ENCODE data around the gene CPA4.

The CPA4 gene

DNA sequence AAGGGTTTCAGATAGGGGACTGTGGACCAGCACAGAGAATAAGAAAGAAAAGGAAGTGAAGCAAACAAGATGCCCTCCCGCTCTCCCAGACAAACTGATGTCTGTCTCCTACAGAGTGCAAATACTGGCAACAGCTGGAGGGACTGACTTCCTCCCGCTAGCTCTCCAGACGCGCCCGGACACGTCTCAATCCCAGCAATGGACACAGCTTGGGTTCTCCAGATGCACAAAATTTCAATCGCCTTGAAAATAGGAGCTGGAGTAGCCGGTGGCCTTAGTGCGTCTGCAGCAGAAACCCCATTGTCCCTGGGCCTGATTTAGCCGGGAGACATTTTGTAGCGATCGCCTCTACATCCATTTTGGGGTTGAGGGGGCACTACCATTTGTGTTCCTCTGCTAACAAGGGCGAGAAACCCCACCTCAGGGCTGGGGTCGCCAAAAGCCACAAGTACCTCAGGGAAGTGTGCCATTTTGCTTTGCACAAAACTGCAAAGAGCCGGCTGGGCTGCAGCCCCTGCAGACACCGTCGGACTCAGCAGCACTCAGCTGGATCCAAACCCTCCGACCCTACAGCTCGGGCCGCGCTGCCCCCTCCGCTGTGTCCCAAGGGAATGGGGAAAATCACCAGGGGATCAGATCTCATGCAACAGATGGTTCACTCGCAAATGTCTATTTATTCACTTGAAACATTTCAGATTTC is 20.4 kb upstream of the CPA4 start:
- Mint-ChIP-seq H3K4me1 (peaks cover 27% of the 10 kb centered on the region), H3K27me3 (peaks cover 3% of the 10 kb centered on the region), H3K27ac (no peak overlapping the region), H3K36me3 (no peaks in the 10 kb centered on the region), H3K9me3 (no peaks in the 10 kb centered on the region), H3K4me3 (no peak overlapping the region)

DNA sequence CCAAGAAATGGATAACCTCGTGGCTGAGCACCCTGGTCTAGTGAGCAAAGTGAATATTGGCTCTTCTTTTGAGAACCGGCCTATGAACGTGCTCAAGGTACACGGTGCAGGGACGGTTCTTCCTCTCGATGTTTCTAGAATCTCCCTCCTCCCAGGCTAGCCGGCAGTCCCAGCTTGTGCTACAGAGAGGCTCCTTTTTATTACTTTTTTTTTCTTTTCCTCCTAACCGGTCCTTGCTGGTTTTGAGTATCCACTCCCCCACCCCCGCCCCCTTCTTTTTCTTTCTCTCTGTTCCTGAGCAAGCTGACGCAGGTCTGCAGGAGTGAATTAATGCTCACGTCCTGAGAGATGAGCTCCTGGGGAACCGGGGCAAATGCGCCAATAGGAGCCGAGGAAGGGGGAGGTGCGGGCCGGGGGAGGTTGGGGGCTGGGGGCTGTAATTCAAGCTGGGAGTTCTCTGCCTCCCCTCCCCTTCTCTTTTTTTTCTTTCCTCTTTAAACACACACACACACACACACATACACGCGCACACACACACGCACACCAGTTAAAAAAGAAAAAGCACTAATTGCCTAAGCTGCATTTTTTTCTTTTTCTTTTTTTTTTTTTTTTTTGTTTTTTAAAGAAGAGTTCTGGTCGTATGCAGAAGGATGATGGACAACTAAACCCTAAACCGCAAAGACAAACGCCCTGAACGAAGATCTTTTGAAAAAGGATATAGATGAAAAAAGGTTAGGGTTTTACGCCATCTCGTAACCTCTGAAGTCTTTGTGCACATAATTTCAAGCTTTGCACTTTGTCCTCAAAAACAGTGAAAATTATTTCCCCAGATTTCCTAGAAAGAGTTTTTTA is 19.7 kb upstream of the CPA4 start:
- peaks cover 33% of the 10 kb centered on the region for H3K4me1 Mint-ChIP-seq
- peak overlapping the region; percentile 66 for H3K4me3 Mint-ChIP-seq
- H3K9me3 Mint-ChIP-seq = no peaks in the 10 kb centered on the region
- peaks cover 3% of the 10 kb centered on the region for H3K27me3 Mint-ChIP-seq
- H3K27ac Mint-ChIP-seq = no peak overlapping the region
- no peaks in the 10 kb centered on the region for H3K36me3 Mint-ChIP-seq

DNA sequence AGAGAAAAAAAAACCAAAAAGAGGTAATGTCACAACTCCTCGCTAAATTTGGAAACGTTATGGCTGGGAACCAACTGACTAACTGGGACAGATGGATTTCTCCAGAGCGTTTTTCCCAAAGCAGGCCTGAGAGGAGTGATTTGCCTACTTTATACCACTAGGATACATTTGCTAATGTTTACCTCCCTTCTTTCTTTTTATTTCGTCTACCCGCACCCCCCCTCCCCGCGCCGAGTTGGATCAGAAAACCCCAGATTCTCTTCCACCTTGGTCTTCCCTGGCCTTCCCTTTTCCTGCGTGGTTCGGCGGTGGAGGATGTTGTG is 19.1 kb upstream of the CPA4 start:
- Mint-ChIP-seq H3K27me3 (peaks cover 3% of the 10 kb centered on the region), H3K36me3 (no peaks in the 10 kb centered on the region), H3K27ac (no peak overlapping the region), H3K4me3 (peak overlapping the region; percentile 52), H3K4me1 (peaks cover 33% of the 10 kb centered on the region), H3K9me3 (no peaks in the 10 kb centered on the region)

DNA sequence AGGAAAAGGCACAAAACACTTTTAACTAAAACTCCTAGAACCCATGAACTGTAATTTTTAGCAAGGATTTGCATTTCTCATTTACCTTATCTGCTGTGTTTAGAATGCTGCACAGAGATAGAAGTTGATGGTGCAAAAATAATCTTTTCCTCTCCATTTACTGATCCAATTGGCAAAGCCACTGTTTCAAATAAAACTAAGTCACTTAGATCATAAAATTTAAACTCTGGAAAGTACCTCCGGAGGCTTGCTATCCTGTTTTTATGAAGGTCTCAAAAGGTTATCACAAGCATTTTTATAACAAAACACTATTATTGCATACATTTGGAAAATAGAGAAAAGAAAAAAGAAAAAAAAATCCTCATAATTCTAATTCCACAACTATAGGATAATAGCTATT is 18.7 kb upstream of the CPA4 start:
- Mint-ChIP-seq H3K9me3 (no peaks in the 10 kb centered on the region), H3K36me3 (no peaks in the 10 kb centered on the region), H3K4me1 (peaks cover 33% of the 10 kb centered on the region), H3K27ac (no peak overlapping the region), H3K27me3 (peaks cover 3% of the 10 kb centered on the region), H3K4me3 (peak overlapping the region; percentile 52)

DNA sequence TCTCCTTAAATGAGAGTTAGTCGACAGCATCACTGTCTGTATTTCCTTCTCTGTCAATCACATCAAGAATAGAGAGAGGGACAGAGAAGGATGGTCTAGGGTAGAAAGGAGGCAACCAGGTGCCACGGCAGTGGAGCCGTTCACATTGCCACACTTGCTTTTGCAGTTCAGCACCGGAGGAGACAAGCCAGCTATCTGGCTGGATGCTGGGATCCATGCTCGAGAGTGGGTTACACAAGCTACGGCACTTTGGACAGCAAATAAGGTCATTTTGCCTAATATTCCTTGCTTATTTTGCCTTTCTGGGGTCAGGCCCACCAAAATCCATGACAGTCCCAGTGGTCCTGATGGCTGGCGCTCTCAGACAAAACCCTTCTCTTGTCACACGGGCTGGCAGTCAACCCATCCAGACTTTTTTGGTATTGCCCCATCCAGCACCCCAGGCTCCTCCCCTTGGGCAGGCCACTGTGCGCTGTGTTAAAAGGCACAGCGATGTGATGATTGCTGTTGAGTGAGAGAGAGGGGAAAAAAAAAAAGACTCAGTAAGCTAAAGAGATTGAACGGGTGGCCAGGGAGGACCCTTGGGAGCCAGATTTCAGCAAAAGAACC is 17.9 kb upstream of the CPA4 start:
- H3K9me3 Mint-ChIP-seq = no peaks in the 10 kb centered on the region
- peaks cover 33% of the 10 kb centered on the region for H3K4me1 Mint-ChIP-seq
- H3K4me3 Mint-ChIP-seq = no peak overlapping the region
- H3K27me3 Mint-ChIP-seq = peaks cover 3% of the 10 kb centered on the region
- no peaks in the 10 kb centered on the region for H3K36me3 Mint-ChIP-seq
- no peak overlapping the region for H3K27ac Mint-ChIP-seq

DNA sequence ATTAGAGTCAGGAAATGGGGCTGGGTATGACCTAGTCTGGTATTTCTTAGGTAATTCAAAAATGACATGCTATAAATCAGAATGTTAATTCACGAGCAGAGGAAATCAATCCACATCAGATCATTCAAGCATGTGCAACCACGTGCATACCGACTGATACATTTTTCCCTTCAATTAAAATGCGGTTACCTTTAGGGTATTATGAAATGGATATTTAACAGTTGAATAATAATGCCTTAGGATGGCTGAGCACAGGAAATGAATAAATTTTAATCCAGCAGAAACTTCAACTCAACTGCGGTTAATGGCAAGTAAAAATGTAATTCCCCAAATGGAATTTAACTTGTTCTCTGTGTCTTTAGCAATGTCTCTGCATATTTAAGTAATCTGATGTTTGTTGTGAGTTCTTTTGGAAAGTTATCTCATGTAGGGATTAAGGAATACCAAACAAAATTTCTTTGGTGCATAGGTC is 17.1 kb upstream of the CPA4 start:
- H3K27ac Mint-ChIP-seq = no peak overlapping the region
- H3K4me1 Mint-ChIP-seq = peaks cover 33% of the 10 kb centered on the region
- peaks cover 3% of the 10 kb centered on the region for H3K27me3 Mint-ChIP-seq
- peak overlapping the region; percentile 11 for H3K4me3 Mint-ChIP-seq
- no peaks in the 10 kb centered on the region for H3K9me3 Mint-ChIP-seq
- no peaks in the 10 kb centered on the region for H3K36me3 Mint-ChIP-seq

DNA sequence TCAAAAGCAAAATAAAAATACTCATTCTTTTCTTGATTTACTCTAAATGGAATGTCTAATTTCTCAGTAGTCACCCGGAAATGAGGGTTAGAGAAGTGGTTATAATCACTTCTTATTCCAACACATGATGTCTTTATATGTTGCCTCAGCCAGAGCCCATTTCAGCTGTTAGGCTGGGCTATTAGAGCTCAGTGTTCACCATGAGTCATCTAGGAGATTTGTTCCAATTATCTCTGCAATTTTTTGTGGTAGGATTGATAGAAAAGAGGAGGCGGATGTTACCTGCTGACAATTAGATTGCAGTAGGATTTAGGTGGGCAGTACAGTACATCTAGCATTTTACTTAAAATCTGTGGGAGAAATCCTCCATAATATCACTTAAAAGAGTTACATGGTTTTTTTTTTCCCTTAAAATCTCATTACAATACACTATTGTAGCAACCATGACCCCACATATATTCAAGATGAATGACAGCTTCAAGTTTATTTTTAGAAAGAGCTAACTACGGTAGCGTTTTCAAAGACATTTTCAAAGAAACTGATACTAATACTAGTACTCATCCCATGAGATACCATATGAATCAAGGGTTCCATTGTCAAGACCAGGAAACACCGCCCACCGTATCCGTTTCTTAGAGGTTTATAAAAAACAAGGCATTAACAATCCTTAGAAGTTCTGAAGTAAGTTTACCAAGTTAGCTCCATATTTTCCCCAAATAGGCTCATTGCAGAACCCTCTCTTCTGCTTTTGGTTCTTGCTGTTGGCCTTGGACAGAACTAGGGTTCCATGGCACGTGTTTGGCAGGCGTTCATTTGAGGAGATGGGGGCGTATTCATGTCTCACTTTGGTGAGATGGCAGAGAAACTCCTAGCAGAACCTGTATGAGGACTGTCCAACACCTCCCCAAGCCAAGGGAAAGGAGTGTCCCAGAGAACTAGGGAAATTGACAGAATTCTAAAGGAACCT is 15.9 kb upstream of the CPA4 start:
- Mint-ChIP-seq H3K27ac (peak overlapping the region; percentile 89), H3K36me3 (no peaks in the 10 kb centered on the region), H3K27me3 (peaks cover 3% of the 10 kb centered on the region), H3K9me3 (no peaks in the 10 kb centered on the region), H3K4me3 (peak overlapping the region; percentile 28), H3K4me1 (peaks cover 33% of the 10 kb centered on the region)

DNA sequence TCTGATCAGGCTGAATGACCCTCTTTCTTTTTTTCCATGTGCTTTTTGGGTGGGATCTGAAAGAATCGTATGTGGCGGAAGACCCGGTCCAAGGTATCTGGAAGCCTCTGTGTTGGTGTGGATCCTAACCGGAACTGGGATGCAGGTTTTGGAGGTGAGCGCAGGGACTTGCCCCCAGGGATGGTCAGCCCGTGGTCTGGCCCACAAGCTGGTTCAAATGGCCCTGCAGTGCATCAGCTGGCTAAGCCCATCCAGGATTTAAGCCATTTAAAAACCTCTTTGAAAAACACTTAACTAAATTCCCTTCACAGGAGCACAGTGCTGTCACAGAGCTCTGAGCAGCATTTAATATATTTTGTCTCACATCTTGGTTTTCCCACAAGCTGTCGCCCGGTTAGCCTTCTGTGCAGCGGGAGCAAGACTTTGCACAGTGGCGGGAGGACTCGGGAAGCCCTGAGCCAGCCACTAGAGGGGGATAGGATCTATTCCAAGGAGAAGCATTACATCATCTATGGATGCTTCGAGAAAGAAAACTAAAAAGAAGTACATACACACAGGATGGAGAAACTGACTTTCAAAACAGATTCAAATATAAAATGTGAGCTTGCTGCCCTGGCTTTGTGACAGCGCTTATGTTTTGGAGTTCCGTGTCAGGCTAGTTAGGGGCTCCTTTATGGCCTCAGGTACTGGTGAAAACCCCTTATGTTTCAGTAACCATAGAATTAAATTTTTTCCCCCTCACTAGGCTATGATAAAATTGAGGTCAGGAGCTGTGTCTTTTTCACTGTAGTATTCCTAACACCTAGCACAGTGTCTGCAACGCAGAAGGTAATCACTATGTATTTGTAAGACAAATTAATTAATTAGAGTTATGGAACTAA is 15.0 kb upstream of the CPA4 start:
- no peak overlapping the region for H3K27ac Mint-ChIP-seq
- no peaks in the 10 kb centered on the region for H3K9me3 Mint-ChIP-seq
- H3K27me3 Mint-ChIP-seq = peaks cover 3% of the 10 kb centered on the region
- no peak overlapping the region for H3K4me3 Mint-ChIP-seq
- no peaks in the 10 kb centered on the region for H3K36me3 Mint-ChIP-seq
- H3K4me1 Mint-ChIP-seq = peaks cover 29% of the 10 kb centered on the region

DNA sequence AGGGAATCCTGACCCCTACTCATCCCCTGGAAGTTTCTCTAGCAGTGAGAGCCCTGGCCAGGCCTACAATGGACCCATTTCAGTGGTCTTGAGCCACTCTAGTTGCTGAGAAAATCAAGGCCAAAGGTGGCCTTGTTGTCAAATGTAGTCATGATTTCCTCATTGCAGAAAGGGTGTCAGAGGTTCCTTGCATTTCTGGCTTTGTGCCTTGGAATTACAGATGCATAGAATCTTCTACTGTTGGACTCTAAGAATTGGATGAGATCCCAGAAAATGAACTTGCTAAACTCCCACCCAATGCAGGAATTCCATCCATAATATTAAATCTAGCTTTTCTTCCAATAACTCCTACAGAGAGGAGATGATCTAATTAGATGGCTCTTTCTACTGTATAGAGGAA is 14.1 kb upstream of the CPA4 start:
- H3K4me1 Mint-ChIP-seq = peaks cover 25% of the 10 kb centered on the region
- H3K4me3 Mint-ChIP-seq = no peak overlapping the region
- H3K9me3 Mint-ChIP-seq = no peaks in the 10 kb centered on the region
- no peaks in the 10 kb centered on the region for H3K36me3 Mint-ChIP-seq
- no peak overlapping the region for H3K27ac Mint-ChIP-seq
- H3K27me3 Mint-ChIP-seq = peaks cover 3% of the 10 kb centered on the region

DNA sequence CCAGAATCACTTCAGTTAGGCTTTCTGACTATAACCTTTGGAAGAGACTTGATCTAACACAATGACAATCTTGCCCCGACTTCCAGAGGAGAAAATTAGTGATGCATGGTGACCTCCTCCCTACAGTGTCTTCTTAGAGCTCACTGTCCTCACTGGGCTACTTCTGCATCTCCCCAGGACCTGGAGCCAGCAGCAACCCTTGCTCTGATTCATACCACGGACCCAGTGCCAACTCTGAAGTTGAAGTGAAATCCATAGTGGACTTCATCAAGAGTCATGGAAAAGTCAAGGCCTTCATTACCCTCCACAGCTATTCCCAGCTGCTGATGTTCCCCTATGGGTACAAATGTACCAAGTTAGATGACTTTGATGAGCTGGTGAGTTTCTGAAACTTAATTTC is 13.7 kb upstream of the CPA4 start:
- no peak overlapping the region for H3K4me3 Mint-ChIP-seq
- H3K27ac Mint-ChIP-seq = no peak overlapping the region
- no peaks in the 10 kb centered on the region for H3K36me3 Mint-ChIP-seq
- peaks cover 3% of the 10 kb centered on the region for H3K27me3 Mint-ChIP-seq
- no peaks in the 10 kb centered on the region for H3K9me3 Mint-ChIP-seq
- H3K4me1 Mint-ChIP-seq = peaks cover 22% of the 10 kb centered on the region

DNA sequence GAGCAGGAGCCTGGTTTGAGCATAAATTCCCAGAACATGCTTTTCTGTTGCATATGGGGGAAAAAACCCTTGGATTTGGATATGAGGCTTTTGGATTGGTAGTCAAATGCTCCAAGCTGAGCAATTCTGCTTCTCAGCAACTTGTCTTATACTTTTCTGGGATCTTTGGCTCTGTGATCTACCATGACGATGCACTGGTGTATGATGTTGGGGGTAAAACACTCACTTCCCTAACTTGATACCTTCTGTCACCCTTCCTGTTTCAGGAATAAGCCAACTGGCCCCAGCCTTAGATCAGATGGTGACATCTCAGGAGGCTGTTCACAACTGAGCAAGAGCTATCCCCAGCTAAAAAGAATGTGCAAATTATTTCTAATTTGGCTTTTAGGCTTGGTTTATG is 13.1 kb upstream of the CPA4 start:
- no peaks in the 10 kb centered on the region for H3K9me3 Mint-ChIP-seq
- no peak overlapping the region for H3K4me3 Mint-ChIP-seq
- H3K27me3 Mint-ChIP-seq = no peaks in the 10 kb centered on the region
- no peak overlapping the region for H3K27ac Mint-ChIP-seq
- H3K36me3 Mint-ChIP-seq = no peaks in the 10 kb centered on the region
- H3K4me1 Mint-ChIP-seq = peaks cover 22% of the 10 kb centered on the region

DNA sequence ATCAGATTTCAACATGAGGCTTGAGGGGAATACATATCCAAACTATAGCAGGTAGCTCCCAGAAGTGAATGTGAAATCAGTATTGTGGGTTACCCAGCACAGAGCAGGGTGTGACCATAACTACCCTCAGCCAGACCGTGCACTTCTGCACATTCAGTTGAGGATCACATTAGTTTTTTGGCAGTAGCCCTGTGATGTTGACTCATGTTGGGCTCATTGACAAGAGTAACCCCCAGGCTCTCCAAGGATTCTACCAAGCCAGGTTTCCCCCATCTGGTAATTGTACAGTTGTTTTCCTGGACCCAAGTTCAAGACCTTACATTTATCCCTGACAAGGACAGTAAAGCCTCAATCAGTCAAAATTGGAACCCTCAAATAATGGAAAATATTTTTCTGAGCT is 11.7 kb upstream of the CPA4 start:
- no peaks in the 10 kb centered on the region for H3K36me3 Mint-ChIP-seq
- H3K4me1 Mint-ChIP-seq = peaks cover 19% of the 10 kb centered on the region
- H3K9me3 Mint-ChIP-seq = no peaks in the 10 kb centered on the region
- no peak overlapping the region for H3K4me3 Mint-ChIP-seq
- H3K27ac Mint-ChIP-seq = no peak overlapping the region
- no peaks in the 10 kb centered on the region for H3K27me3 Mint-ChIP-seq

DNA sequence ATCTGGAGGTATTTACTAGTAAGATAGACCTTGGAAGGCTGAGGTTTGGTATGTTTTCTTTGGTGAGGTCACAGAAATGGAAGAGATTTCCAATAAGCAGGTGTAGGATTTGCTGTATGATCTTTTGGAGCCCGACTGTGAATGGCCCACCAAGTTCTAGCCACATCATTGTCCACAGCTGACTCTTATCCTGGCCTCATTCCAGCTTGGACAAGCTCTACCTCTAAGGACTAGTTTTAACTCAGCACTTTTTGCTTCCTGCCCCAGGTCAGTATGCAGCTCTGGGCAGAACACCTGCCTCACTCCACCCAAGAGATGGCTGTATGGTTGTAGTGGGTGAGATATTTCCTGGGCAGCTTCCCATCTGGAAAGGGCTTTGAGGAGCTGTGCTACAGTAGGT is 6.1 kb upstream of the CPA4 start:
- Mint-ChIP-seq H3K9me3 (no peaks in the 10 kb centered on the region), H3K27me3 (no peaks in the 10 kb centered on the region), H3K4me3 (no peak overlapping the region), H3K4me1 (no peaks in the 10 kb centered on the region), H3K27ac (no peak overlapping the region), H3K36me3 (no peaks in the 10 kb centered on the region)

DNA sequence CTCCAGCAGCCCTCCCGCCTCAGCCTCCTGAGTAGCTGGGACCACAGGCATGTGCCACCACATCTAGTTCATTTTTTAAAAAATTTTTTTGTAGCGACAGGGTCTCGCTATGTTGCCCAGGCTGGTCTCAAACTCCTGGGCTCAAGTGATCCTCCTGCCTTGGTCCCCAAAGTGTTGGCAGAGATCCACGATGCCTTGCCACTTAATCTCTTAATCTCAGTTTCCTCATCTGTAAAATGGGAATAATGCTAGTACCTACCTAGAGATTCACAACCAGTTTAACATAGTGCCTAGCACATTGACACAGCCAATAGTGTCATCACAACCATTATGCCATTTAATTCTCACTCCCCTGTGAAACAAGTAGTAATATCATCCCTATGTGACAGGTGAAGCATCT is 4.8 kb upstream of the CPA4 start:
- Mint-ChIP-seq H3K4me3 (no peak overlapping the region), H3K36me3 (no peaks in the 10 kb centered on the region), H3K27ac (no peak overlapping the region), H3K27me3 (no peaks in the 10 kb centered on the region), H3K9me3 (no peaks in the 10 kb centered on the region), H3K4me1 (no peaks in the 10 kb centered on the region)

Data from activated naive CD4-positive, alpha-beta T cell treated with anti-CD3 and anti-CD28 coated beads, Interleukin-2, amount 50 U/mL, for 24 hours (primary cell).